Mammary epithelial cell (primary cell): Measurements from ENCODE around the gene EEFSEC.

Experiments
- CTCF ChIP-seq, 2 donors: IDR thresholded peaks in 1 of 2; conservative IDR thresholded peaks in 1 of 2; 2 replicates each; pipeline ENCODE4 v1.5.1; 2011 to 2012; ENCODE audit warnings: inconsistent platforms in 2 of 2, low read length in 2 of 2, mild to moderate bottlenecking in 2 of 2, control low read depth in 1 of 2, low read depth in 1 of 2; ENCODE audit not compliant: insufficient read depth in 1 of 2; ENCODE audit errors: extremely low read depth in 1 of 2
- EZH2 ChIP-seq: IDR thresholded peaks from 2 replicates; pipeline ENCODE4 v1.6.1; 2012; ENCODE audit warnings: low read length, inconsistent platforms, borderline replicate concordance

- TF ChIP-seq EZH2 (no peak), CTCF (conservative IDR thresholded peaks at IDR 0.05 in 1 of 2, IDR thresholded peaks at IDR 0.05 in 1 of 2; ENCODE audit: extremely low read depth in 1 of 2, insufficient read depth in 1 of 2, low read depth in 1 of 2, low read length in 2 of 2) (no peak)
These were observed 276.5 kb downstream of the EEFSEC start for GRCh38 chr3:128429751-128430150.
